ENCODE results near the gene IL10RB. TPM values are rescaled to one million over a fixed set of nuclear protein-coding genes. Genes with fewer than 3 reads are reported as not detected.

Gene IL10RB
- total RNA-seq, 1 donor from 2014 or later, result 13.8 TPM

DNA sequence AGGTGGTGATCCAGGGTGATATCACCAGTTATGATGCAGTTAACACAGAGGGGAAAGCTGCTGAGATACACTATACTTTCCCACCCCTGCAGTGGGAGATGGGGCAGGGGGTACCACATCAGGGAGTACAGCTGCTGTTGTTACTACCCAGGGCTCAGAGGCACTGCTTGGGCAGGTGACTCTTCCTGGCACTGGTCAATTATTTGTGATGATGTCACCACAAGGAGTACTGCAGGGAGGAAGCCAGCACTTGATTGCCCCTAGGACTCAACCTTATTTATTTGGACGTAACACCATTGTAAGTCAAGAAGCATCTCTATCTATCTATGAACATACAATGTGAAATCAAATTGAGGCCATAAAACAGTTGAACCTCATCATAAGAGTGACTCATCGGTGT, 68.7 kb downstream of the IL10RB start:
- TF ChIP-seq, protein P1, sequence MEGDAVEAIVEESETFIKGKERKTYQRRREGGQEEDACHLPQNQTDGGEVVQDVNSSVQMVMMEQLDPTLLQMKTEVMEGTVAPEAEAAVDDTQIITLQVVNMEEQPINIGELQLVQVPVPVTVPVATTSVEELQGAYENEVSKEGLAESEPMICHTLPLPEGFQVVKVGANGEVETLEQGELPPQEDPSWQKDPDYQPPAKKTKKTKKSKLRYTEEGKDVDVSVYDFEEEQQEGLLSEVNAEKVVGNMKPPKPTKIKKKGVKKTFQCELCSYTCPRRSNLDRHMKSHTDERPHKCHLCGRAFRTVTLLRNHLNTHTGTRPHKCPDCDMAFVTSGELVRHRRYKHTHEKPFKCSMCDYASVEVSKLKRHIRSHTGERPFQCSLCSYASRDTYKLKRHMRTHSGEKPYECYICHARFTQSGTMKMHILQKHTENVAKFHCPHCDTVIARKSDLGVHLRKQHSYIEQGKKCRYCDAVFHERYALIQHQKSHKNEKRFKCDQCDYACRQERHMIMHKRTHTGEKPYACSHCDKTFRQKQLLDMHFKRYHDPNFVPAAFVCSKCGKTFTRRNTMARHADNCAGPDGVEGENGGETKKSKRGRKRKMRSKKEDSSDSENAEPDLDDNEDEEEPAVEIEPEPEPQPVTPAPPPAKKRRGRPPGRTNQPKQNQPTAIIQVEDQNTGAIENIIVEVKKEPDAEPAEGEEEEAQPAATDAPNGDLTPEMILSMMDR (conservative IDR thresholded peaks at IDR 0.05), result no peak
- H3K4me1 Mint-ChIP-seq (ENCODE audit: unreplicated experiment), result no peaks in the 10 kb centered on the region
- H3K36me3 Mint-ChIP-seq, result peaks cover 25% of the 10 kb centered on the region

DNA sequence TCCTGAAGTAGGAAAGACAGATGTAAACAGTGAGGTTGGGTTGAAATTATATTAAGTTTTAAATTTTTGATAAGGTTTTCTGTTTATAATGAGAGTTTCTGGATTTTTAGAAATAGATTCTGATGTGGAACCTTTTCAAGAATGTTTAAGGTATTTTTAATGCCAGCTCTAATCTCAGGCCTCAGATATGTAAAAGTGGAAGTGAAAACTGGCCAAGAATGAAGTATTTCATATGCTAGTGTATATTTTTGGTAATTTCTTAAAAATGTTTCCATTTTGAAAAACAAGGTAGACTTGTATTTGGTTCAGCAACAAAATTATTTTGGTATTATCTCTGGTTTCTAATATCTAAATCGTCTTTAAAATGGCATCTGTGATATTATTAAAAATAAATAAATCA, 73.0 kb downstream of the IL10RB start:
- H3K27ac Mint-ChIP-seq, result no peak overlapping the region
- no peaks in the 10 kb centered on the region for H3K27me3 Mint-ChIP-seq
- peaks cover 10% of the 10 kb centered on the region for H3K36me3 Mint-ChIP-seq
- TF ChIP-seq, protein P1 (conservative IDR thresholded peaks at IDR 0.05), result no peak
- no peak for DNase-seq (ENCODE audit: extremely low spot score, unreplicated experiment)
- H3K4me1 Mint-ChIP-seq (ENCODE audit: unreplicated experiment), result no peaks in the 10 kb centered on the region
- no peak overlapping the region for H3K4me3 Mint-ChIP-seq
- no peaks in the 10 kb centered on the region for H3K9me3 Mint-ChIP-seq

More for the DNA sequence above, 68.7 kb downstream of the IL10RB start:
- Mint-ChIP-seq H3K27me3 (no peaks in the 10 kb centered on the region), H3K9me3 (peaks cover 8% of the 10 kb centered on the region), H3K27ac (no peak overlapping the region), H3K4me3 (no peak overlapping the region)
- no peak for DNase-seq (ENCODE audit: extremely low spot score, unreplicated experiment)

DNA sequence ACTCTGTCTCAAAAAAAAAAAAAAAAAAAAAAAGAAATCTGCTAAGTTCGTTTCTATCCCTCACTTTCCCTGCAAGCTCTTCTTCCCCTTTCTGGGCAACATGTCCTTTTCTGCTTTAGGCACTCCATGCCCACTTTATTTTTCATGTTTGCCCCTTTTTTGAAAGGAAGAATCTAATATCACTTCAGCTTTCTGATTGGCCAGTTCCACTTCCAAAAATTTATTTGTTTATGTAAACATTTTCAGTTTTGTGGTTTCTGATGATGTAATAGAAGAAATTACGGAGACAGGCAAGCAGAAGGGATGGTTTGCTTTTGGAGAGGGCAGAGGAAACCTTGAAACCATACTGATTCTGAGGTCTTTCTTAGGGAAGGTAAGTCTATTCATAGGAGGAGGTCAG, 73.8 kb downstream of the IL10RB start:
- Mint-ChIP-seq H3K4me1 (ENCODE audit: unreplicated experiment) (no peaks in the 10 kb centered on the region), H3K9me3 (no peaks in the 10 kb centered on the region), H3K27ac (no peak overlapping the region), H3K27me3 (no peaks in the 10 kb centered on the region), H3K4me3 (no peak overlapping the region), H3K36me3 (peaks cover 11% of the 10 kb centered on the region)
- TF ChIP-seq, protein P1 (conservative IDR thresholded peaks at IDR 0.05), result no peak
- no peak for DNase-seq (ENCODE audit: extremely low spot score, unreplicated experiment)

DNA sequence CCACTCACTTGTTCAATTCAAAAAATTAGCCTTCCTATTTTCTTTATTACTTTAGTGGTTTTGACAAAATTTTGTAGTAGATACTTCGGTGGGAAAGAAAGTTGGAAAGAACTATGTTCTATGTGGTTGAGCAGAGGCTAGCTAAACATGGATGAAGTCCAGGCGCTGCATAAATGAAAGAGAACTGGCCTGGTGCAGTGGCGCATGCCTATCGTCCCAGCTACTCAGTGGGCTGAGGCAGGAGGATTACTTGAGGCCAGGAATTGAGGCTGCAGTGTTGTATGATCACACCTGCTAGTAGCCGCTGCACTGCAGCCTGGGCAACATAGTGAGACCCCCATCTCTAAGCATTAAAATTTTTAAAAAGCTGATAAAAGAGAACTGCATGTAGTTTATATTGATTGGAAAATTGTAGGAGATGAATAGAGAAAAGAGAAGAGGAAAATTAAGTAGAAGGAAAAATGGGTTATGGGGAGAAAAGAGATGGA, 79.6 kb downstream of the IL10RB start:
- no peaks in the 10 kb centered on the region for H3K4me1 Mint-ChIP-seq (ENCODE audit: unreplicated experiment)
- TF ChIP-seq, protein P1 (conservative IDR thresholded peaks at IDR 0.05), result no peak
- no peaks in the 10 kb centered on the region for H3K27me3 Mint-ChIP-seq
- H3K9me3 Mint-ChIP-seq, result no peaks in the 10 kb centered on the region
- no peak overlapping the region for H3K27ac Mint-ChIP-seq
- DNase-seq (ENCODE audit: extremely low spot score, unreplicated experiment), result no peak
- no peak overlapping the region for H3K4me3 Mint-ChIP-seq
- peaks cover 33% of the 10 kb centered on the region for H3K36me3 Mint-ChIP-seq

Other genes starting within 250 kb of the IL10RB start
- gene OLIG2, start 240.4 kb upstream of the IL10RB start, total RNA-seq (ENCODE audit: low replicate concordance), result 1.4 TPM in 1 of 2 replicates, not detected in the other
- 2.0 and 2.8 TPM in 2 replicates for gene OLIG1, start 196.2 kb upstream of the IL10RB start, total RNA-seq (ENCODE audit: low replicate concordance)
- gene IFNAR2, start 36.4 kb upstream of the IL10RB start, total RNA-seq (ENCODE audit: low replicate concordance), result 11.0 and 17.0 TPM in 2 replicates
- gene IFNAR1, start 58.6 kb downstream of the IL10RB start, total RNA-seq (ENCODE audit: low replicate concordance), result 26.4 and 28.6 TPM in 2 replicates
- gene IFNGR2, start 137.0 kb downstream of the IL10RB start, total RNA-seq (ENCODE audit: low replicate concordance), result 39.0 and 40.4 TPM in 2 replicates
- 34.2 and 44.7 TPM in 2 replicates for gene TMEM50B, start 213.6 kb downstream of the IL10RB start, total RNA-seq (ENCODE audit: low replicate concordance)
- 2.3 and 3.0 TPM in 2 replicates for gene DNAJC28, start 225.3 kb downstream of the IL10RB start, total RNA-seq (ENCODE audit: low replicate concordance)

Measured in type B pancreatic cell (in vitro differentiated cells).